GM21447 (cell line): ENCODE results near the gene PRKAG2.

Experiments
- ATAC-seq: cut with Tn5 transposase; IDR thresholded peaks from one replicate; pipeline ENCODE4 v1.9.1; 2021; ENCODE audit not compliant: unreplicated experiment

Gene PRKAG2

DNA sequence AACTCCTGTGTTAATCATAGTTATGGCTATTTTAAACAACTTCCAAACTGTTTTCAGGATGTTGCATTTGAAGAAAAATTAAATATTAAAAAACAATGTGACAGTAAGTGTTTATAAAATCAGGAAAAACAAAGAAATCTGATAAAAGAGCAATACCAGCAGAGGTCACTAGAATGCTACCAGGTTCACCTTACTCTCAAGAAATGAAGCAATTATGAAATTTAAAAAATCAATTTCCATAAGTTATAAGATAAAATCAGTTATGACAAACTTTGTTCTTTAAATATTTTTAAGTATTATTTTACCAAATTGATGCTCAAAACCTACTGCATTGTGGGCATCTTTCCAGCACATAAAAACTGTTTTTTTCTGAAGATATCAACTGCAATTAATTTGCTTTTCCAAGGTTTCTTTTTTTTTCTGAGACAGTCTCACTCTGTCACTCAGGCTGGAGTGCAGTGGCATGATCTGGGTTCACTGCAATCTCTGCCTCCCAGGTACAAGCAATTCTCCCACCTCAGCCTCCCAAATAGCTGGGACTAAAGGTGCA is 306.5 kb downstream of the PRKAG2 start:
- ATAC-seq = no peak

GRCh38 chr7:151568956-151569940 is 307.7 kb downstream of the PRKAG2 start:
- no peak for ATAC-seq

GRCh38 chr7:151566897-151567320 is 310.0 kb downstream of the PRKAG2 start:
- no peak for ATAC-seq

GRCh38 chr7:151565541-151565940 is 311.4 kb downstream of the PRKAG2 start:
- no peak for ATAC-seq

GRCh38 chr7:151560243-151560642 is 316.7 kb downstream of the PRKAG2 start:
- no peak for ATAC-seq

GRCh38 chr7:151559557-151560183 is 317.2 kb downstream of the PRKAG2 start:
- ATAC-seq = no peak

DNA sequence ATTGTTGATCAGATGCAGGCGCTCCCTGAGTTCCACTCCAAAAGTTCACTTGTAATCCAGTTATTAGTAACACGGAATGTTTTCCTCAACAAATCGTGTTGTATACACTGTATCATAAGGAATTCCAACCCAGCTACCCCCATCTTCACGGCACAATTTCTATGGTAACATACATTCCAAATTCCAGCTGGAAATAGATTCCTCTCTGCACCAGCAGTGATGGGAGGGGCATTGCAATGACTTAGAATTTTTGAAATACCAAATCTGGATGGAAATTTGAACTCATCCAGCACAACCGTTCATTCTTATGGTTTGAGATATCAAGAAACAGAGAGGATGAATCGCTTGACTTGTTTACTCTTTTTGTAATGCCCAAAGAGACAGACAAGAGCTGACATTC is 318.3 kb downstream of the PRKAG2 start:
- ATAC-seq = no peak

DNA sequence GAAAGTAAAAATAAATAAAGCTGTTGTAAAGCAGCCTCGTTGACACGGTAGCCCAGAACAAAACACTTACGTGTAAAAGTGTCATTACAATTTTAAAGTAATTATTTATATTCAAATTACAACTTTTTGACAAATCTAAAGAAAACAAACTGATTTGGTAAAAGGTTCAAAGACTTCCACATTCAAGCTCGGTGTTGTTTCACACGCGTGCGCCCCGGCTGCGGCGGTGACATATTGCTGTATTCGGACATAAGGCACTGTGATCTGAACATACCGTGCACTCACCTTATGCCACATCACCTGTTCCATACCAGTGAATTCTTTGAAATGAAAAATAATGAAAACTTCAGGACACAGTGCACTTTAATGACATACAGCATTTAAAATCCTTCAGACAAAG is 320.3 kb downstream of the PRKAG2 start:
- ATAC-seq = no peak

DNA sequence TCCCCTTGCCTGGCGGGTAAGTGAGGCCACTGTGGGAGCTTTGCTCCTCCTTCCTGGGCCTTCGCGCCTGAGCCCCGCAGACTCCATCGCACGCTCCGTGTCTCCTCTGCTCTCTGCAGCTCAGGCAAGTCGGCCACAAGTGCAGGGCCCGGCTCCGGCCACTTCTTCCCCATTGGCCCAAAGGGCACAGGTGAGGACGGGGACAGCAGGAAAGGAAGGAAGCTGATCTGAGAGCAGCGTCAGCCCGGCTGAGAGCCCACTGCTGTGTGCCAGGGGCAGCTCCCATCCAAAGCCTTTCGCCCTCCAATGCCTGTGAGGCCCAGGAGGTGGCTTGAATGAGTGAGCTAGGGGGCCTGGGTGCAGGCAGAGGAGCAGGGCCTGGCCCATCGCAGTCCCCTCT is 323.6 kb downstream of the PRKAG2 start:
- ATAC-seq = no peak

GRCh38 chr7:151552352-151553028 is 324.4 kb downstream of the PRKAG2 start:
- ATAC-seq = no peak

DNA sequence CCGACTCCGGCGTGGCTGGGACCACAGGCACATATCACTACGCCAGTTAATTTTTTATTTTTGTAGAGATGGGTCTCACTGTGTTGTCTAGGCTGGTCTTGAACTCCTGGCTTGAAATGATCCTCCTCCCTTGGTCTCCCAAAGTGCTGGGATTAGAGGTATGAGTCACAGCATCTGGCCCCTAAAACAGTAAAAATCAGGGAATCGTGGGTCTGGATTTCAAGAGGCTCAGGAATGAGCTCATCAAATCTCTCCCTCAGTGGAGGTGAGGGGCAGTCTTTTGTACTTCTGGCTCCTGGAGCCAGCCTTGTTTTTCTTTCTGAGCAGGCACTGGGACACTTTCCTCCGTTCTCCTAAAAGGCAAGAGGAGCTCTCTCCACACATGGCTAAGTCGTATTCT is 325.1 kb downstream of the PRKAG2 start:
- no peak for ATAC-seq

DNA sequence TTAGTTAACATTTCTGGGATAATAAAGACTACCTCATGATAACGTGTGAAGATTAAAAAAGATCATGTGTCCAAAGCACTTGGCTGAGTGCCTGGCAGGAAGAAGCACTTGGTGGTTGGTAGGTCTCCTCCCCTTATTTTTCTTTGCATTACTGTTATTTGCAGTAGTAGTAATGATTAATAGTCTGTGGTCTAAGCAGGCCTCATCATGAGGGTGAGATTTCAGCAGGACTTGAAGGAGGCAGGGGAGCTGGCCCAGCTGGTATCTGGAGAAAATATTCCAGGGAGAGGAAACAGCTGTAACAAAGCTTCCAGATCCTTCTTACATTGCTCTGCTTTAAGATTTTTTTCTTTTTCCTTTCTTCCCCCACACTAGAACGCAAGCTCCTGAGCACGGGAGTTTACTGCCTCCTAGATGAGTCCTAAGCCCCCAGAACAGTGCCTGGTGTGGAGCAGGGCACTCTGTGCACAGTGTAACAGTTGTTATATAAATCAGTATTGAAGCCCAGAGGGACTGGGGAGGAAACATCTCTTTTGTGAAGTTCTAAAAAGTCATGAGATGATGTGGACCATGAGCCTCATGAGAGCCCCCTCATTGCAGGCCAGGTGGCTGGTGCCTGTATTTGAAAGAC is 326.1 kb downstream of the PRKAG2 start:
- no peak for ATAC-seq

DNA sequence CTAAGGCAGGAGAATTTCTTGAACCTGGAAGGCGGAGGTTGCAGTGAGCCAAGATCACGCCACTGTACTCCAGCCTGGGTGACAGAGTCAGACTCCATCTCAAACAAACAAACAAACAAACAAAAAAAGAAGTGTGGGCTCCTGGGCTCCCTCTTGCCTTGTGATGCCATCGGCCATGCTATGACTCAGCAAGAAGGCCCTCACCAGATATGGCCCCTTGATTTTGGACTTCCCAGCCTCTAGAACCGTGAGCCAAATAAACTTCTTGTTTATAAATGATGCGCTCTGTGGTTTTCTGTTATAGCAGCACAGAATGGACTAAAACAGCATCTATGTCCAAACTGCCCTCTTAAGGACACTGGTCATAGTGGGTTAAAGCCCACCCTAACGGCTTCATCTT is 327.3 kb downstream of the PRKAG2 start:
- no peak for ATAC-seq

- no peak for ATAC-seq
These were observed 327.8 kb downstream of the PRKAG2 start for GRCh38 chr7:151549083-151549482.

DNA sequence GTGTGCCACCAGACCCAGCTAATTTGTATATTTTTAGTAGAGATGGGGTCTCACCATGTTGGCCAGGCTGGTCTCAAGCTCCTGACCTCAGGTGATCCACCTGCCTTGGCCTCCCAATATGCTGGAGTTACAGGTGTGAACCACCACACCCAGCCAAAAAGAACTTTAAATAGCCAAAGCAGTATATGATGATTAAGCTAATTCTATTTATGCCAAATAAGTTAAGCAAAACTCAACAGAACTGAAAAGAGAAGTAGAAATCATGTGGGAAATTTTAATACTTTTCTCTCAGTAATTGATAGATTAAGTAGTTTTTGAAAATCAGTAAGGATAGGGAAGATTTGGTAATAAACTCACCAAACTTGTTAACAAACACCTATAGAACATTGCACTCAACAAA is 332.7 kb downstream of the PRKAG2 start:
- no peak for ATAC-seq

DNA sequence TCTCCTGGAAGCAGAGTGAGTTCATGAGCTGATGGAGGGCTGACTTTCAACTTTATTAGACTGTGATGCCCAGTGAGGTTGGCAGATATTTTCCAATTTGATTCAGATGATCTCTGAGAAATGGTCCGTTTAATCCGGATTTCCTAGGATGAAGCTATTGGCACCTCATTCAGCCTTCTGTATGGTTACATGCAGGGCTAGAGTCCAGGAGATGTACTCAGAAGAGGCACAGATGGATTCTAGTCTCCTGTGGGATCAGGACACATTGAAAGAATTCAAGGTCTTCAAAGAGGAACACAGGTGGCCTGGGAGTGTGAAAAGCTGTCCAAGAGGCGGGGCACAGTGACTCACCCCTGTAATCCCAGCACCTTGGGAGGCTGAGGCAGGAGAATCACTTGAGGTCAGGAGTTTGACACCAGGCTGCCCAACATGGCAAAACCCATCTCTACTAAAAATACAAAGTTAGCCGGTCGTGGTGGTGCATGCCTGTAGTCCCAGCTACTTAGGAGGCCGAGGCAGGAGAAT is 334.2 kb downstream of the PRKAG2 start:
- ATAC-seq = no peak

GRCh38 chr7:151541709-151542499 is 335.0 kb downstream of the PRKAG2 start:
- ATAC-seq = no peak

DNA sequence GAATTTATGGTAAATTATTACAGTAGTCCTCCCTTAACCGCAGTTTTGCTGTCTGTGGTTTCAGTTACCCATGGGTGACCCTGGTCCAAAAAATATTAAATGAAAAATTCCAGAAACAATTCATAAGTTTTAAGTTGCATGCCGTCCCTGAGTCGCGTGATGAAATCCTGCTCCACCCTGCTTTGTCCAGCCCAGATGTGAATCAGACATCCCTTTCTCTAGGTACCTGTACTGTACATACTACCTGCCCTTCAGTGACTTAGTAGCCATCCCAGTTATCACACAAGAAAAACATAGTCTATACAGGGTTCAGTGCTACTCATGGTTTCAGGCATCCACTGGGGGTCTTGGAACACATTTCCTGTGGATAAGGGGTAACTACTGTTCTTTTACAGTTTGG is 336.8 kb downstream of the PRKAG2 start:
- ATAC-seq = no peak

- no peak for ATAC-seq
These were observed 337.7 kb downstream of the PRKAG2 start for GRCh38 chr7:151539088-151539671.
